GM12872 (cell line): Measurements from ENCODE around the gene NPPA.
A peak's percentile ranks its signal among the peaks of the same experiment; 100 is the strongest.

Experiments
- TF ChIP-seq, protein P1 (sequence below): IDR thresholded peaks from 3 replicates; pipeline ENCODE4 v1.5.1; 2011; ENCODE audit warnings: low read depth, mild to moderate bottlenecking, low read length, moderate library complexity; ENCODE audit not compliant: insufficient read depth

Gene NPPA

DNA sequence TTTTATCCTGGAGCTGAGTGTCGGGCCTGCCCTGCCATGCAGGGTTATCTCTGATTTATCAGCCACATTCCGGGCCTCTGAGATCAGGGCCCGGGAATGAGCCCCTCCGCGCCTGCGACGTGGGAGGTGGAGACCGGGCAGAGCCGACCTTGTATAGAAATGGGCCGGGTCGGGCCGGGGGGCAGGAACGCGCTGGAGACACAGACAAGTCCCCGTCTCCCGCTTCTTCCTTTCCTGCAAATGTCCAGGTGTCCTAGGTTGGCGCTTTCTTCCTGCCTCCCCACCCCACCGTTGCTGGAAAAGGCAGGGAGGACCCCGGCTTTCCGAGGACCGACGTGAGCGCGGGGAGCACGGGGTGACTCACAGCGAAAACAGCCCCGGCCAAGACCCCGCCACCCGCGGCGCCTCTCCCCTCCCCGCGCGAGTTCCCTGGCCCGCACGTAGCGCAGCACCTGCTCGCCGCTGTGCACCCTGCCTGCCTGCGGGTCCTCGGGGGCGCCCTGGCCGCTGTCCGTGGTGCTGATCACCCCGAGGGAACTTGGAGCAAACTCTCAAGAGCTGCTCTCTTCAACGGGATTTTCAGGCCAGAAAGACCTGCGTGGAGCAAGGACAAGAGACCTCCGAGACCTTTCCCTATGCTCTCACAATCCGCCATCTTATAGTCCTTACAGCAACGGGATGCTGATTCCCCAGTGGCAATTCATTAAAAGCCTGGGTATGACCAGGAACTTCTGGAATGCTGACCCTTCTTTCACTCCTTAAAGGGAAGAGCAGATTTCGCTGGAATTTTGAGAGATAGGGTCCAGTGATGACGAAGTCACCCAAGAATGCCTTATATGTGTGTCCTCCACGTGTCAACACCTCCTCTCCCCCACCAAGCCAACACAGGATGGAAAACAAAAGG, 11.6 kb upstream of the NPPA start:
- TF ChIP-seq, protein P1, sequence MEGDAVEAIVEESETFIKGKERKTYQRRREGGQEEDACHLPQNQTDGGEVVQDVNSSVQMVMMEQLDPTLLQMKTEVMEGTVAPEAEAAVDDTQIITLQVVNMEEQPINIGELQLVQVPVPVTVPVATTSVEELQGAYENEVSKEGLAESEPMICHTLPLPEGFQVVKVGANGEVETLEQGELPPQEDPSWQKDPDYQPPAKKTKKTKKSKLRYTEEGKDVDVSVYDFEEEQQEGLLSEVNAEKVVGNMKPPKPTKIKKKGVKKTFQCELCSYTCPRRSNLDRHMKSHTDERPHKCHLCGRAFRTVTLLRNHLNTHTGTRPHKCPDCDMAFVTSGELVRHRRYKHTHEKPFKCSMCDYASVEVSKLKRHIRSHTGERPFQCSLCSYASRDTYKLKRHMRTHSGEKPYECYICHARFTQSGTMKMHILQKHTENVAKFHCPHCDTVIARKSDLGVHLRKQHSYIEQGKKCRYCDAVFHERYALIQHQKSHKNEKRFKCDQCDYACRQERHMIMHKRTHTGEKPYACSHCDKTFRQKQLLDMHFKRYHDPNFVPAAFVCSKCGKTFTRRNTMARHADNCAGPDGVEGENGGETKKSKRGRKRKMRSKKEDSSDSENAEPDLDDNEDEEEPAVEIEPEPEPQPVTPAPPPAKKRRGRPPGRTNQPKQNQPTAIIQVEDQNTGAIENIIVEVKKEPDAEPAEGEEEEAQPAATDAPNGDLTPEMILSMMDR, result peak; percentile 43

DNA sequence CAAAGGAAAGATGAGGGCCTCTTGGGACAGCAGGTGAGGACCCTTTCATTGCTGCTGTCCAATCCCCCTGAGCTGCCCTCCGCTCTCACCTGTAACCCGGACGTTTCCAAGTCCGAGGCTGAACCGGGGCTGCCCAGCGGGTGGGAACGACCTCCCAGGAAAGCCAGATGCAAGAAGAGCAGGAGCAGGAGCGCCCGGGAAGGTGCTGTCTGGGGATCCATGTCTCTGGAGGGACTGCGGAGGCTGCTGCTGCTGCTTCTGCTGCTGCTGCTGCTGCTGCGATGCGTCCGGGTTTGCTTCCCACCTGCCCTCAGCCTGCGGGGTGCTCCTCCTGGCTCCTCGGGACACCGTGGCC, 11.0 kb upstream of the NPPA start, which contains the start of gene NPPB:
Gene NPPB, minus strand, starts transcription at position 333 of the 355 bp plus-strand sequence. Its CDS starts 112 bp downstream, at position 221.
- TF ChIP-seq, protein P1, result no peak

DNA sequence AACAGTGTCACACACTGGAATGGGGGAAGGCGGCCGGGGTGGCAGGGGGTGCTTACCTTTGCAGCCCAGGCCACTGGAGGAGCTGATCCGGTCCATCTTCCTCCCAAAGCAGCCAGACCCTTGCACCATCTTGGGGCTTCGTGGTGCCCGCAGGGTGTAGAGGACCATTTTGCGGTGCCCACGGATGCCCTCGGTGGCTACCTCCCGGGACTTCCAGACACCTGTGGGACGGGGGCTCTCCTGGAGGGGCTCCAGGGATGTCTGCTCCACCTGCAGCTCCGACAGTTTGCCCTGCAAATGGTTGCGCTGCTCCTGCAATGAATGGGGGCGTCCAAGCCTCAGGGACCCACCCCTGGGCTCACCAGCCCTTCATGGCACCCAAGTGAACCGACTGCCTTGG, 10.6 kb upstream of the NPPA start:
- TF ChIP-seq, protein P1, result no peak

DNA sequence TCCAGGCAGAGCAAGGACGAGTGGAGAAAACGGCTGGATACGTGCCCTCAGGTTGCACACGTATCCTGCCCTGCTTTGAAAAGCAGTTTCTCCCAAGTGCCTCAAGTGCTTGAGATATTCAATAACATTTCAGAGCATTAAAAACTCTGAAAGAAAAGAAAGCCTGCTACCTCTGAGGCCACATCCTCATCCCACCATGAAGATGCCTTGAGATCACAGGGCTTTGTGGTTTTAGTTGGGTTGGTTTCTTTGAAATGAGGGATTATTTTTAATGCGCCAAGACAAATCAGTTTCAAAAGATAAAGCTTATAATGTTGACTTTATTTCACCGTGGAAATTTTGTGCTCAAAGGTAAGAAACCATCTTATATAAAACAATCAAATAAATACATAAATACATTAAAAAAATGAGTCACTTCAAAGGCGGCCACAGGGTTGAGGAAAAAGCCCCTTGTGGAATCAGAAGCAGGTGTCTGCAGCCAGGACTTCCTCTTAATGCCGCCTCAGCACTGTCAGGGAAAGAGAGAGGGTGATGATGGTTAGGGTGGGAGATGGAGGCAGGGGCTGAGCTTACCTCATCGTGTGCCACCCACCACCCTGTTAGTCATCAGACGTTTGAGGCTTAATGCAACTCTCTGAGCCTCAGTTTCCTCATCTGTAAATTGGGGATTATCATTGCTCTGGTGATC, 9.7 kb upstream of the NPPA start:
- TF ChIP-seq, protein P1, result no peak

DNA sequence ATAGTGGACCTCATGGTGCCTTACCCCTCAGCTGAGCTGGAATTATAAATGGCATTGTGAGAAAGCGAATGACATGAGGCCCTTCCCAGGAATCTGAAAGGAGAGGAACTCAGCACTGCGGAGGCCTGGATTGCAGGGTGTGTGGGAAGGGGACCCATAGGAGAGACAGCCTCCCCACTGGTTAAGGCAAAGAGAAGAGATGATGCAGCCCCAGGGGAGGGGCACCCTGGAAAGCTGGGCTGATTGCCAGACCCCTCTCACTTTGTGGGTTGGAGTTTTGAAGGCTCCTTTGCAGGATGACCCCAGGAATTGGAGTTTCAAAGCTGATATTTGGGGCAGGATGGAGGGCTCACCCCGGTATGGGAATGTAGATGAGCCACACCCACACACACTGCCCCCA, 9.1 kb upstream of the NPPA start:
- TF ChIP-seq, protein P1, result no peak

DNA sequence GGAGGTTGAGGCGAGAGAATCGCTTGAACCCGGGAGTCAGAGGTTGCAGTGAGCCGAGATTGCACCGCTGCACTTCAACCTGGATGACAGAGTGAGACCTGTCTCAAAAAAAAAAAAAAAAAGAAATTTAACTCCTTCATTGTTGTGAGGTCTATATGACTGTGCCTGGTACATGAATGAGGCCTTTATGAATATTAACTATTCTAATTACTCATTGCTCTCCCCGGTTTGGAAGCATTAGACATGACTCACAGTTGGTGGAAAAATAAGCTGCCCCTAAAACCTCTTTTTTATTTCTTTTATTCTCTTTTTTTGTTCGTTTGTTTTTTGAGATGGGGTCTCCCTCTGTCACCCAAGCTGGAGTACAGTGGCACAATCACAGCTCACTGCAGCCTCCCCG, 7.8 kb upstream of the NPPA start:
- TF ChIP-seq, protein P1, result no peak

DNA sequence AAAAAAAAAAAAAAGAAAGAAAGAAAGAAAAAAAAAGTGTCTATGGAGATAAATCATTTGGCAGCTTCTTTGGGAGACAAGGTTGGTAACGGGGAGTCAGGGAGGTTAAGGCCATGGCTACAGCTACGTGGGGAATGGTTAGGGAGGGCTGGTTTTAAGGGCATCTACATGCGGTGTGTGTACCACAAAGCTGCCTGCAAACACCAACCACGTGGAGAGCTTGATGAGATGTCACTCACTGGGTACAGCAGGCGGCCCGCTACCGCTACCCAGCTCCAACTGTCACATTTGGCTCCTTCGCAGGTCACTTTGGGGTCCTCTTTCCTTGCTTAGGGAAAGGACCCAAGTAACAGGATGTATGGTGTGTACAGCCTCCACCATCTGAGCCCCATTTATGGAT, 6.9 kb upstream of the NPPA start:
- TF ChIP-seq, protein P1, result no peak
